HepG2 (cell line): ENCODE measurements around the gene GRK4. TPM values are rescaled to one million over a fixed set of nuclear protein-coding genes. Genes with fewer than 3 reads are reported as not detected.

Experiments
- ATAC-seq: fragments of 200-7000 bp; cut with Tn5 transposase; 3 replicates; pipeline ENCODE4 v1.9.1; 2020; ENCODE audit warnings: mild to moderate bottlenecking, moderate library complexity
- BruUV-seq: library from RNA; stranded (reverse); fragments of 400-500 nt; replicated peaks from 2 replicates; lab custom pipeline; 2021; lab: Mats Ljungman, UMichigan
- CTCF ChIA-PET: fragments of 300-600 bp; formaldehyde crosslinking; extraction: SDS; loops from one replicate; lab custom pipeline; 2021; ENCODE audit warnings: low total read pairs, inconsistent platforms, low intra/inter-chr PET ratio; lab: Yijun Ruan, JAX
- POLR2A ChIA-PET: fragments of 350-600 bp; sonication (Branson Sonifier 250); formaldehyde crosslinking; loops from one replicate; lab custom pipeline; 2020; ENCODE audit warnings: antibody characterized with exemption, inconsistent platforms; lab: Yijun Ruan, JAX
- DNase-seq: peaks from one replicate; pipeline ENCODE4 v3.0.0-alpha.2; 2015; ENCODE audit warnings: low spot score
- FAIRE-seq: peaks from 3 replicates; lab custom pipeline; 2011; peaks lifted over from hg19 to GRCh38; lab: Jason Lieb, UNC
- H2AFZ ChIP-seq: one replicate; pipeline ENCODE4 v1.6.1; 2011; ENCODE audit warnings: low read length, inconsistent platforms
- H3K27ac ChIP-seq: fragments of 300-600 bp; 3 replicates; pipeline ENCODE4 v1.8.0; 2011; ENCODE audit warnings: mixed run types, mild to moderate bottlenecking, mixed read lengths, low read length, inconsistent platforms; ENCODE audit not compliant: insufficient read depth; ENCODE audit errors: extremely low read length
- H3K27me3 ChIP-seq, 2 experiments: fragments of 200-600 bp in 1 of 2; 2 replicates in 1 of 2; 3 replicates in 1 of 2; pipeline versions ENCODE4 v1.6.0 to v1.8.0; 2011; ENCODE audit warnings: low read length in 2 of 2, mild to moderate bottlenecking in 2 of 2, moderate library complexity in 2 of 2, inconsistent platforms in 1 of 2; ENCODE audit not compliant: insufficient read depth in 2 of 2, control insufficient read depth in 1 of 2
- H3K36me3 ChIP-seq, 2 experiments: fragments of 200-600 bp in 1 of 2; replicated peaks in 1 of 2; 2 replicates in 1 of 2; 3 replicates in 1 of 2; pipeline versions ENCODE4 v1.5.1 to v1.8.0; 2011; ENCODE audit warnings: low read length in 2 of 2, inconsistent platforms in 1 of 2; ENCODE audit not compliant: insufficient read depth in 2 of 2, control insufficient read depth in 1 of 2
- H3K4me1 ChIP-seq: 2 replicates; pipeline ENCODE4 v1.5.1; 2012; ENCODE audit warnings: low read length, inconsistent platforms; ENCODE audit not compliant: insufficient read depth
- H3K4me2 ChIP-seq: 2 replicates; pipeline ENCODE4 v1.6.0; 2011; ENCODE audit warnings: low read depth, low read length, inconsistent platforms
- H3K4me3 ChIP-seq, 3 experiments: fragments of 200-600 bp in 1 of 3; sonication (generic), shearing (Covaris generic) in 1 of 3; replicated peaks in 1 of 3; 2 replicates each; pipeline ENCODE4 v1.5.1; 2011 to 2016; ENCODE audit warnings: low read length in 3 of 3, inconsistent platforms in 2 of 3, low read depth in 2 of 3, mild to moderate bottlenecking in 2 of 3, control low read depth in 1 of 3, mixed read lengths in 1 of 3; ENCODE audit not compliant: insufficient read depth in 1 of 3
- H3K79me2 ChIP-seq: one replicate; pipeline ENCODE4 v1.6.1; 2011; ENCODE audit warnings: low read length, inconsistent platforms; ENCODE audit not compliant: insufficient read depth
- H3K9ac ChIP-seq: 2 replicates; pipeline ENCODE4 v1.6.0; 2011; ENCODE audit warnings: mild to moderate bottlenecking, low read depth, low read length, inconsistent platforms; ENCODE audit not compliant: insufficient read depth
- H3K9me3 ChIP-seq: 2 replicates; pipeline ENCODE4 v1.5.1; 2012; ENCODE audit warnings: mild to moderate bottlenecking, low read length
- H4K20me1 ChIP-seq: 2 replicates; pipeline ENCODE4 v1.6.0; 2011; ENCODE audit warnings: inconsistent platforms, mild to moderate bottlenecking, low read length, moderate library complexity; ENCODE audit not compliant: insufficient read depth
- ARNT2 ChIP-seq: sonication (generic); formaldehyde crosslinking; IDR thresholded peaks from 2 replicates; pipeline ENCODE4 v1.8.0; 2022; ENCODE audit warnings: mild to moderate bottlenecking, low read depth, missing genetic modification reagents, moderate library complexity
- MBNL3 ChIP-seq: fragments of 250-450 bp; sonication (Bioruptor Pico); conservative IDR thresholded peaks from 2 replicates; pipeline ENCODE4 v1.8.0; 2022; ENCODE audit warnings: mild to moderate bottlenecking, inconsistent platforms
- PRDM15 ChIP-seq: sonication (generic); formaldehyde crosslinking; IDR thresholded peaks from 2 replicates; pipeline ENCODE4 v1.4.0; 2020; ENCODE audit warnings: missing genetic modification reagents
- SRF ChIP-seq: IDR thresholded peaks from 2 replicates; pipeline ENCODE4 v1.6.1; 2011; ENCODE audit warnings: mild to moderate bottlenecking, low read depth, low read length, moderate library complexity
- TFE3 ChIP-seq: IDR thresholded peaks from 2 replicates; pipeline ENCODE4 v1.6.1; 2016
- ZNF17 ChIP-seq: sonication (generic); formaldehyde crosslinking; IDR thresholded peaks from 2 replicates; pipeline ENCODE4 v1.5.0; 2020; ENCODE audit warnings: mild to moderate bottlenecking, missing genetic modification reagents
- ZNF598 ChIP-seq: sonication (generic); formaldehyde crosslinking; IDR thresholded peaks from 2 replicates; pipeline ENCODE4 v1.5.1; 2020; ENCODE audit warnings: mild to moderate bottlenecking, missing genetic modification reagents, borderline replicate concordance
- ZNF777 ChIP-seq: sonication (generic); formaldehyde crosslinking; IDR thresholded peaks from 2 replicates; pipeline ENCODE4 v1.4.0; 2020; ENCODE audit warnings: missing genetic modification reagents
- WGBS: methylation state at CpG from one replicate; pipeline ENCODE4 v1.1.6; 2017; ENCODE audit warnings: low lambda C conversion rate; 5-methylcytosine and 5-hydroxymethylcytosine counted together
- in situ Hi-C: cut with HindIII; loops from 2 replicates; pipeline ENCODE4 v1.10.0; 2017; ENCODE audit warnings: low pct_unique_long_range_greater_than_20kb; ENCODE audit not compliant: extremely low pct_ligation_motif_present
- intact Hi-C: fragments of 100-400 bp; cut with micrococcal nuclease; formaldehyde crosslinking; loops from one replicate; pipeline ENCODE4 v1.10.0; 2022; ENCODE audit not compliant: unreplicated experiment
- polyA plus RNA-seq, 8 experiments: library from polyadenylated mRNA; depleted of rRNA in 3 of 8; stranded (reverse) in 7 of 8; unstranded in 1 of 8; fragments of >200 nt; fragmentation: Illumina TruSeq in 4 of 8; extraction: Trizol in 4 of 8; gene quantifications; 2 replicates each; pipeline versions ENCODE4 v1.2.1 to v1.2.3, GENCODE V29; 2011 to 2016; ENCODE audit warnings: low read depth in 4 of 8, missing spikeins in 1 of 8, mixed read lengths in 1 of 8; ENCODE audit not compliant: insufficient read depth in 1 of 8
- total RNA-seq, 5 experiments: library from RNA; depleted of rRNA; stranded (reverse); fragments of >200 nt; fragmentation: Illumina TruSeq; extraction: Trizol; gene quantifications; 2 replicates each; pipeline ENCODE4 v1.2.3, GENCODE V29; 2016; ENCODE audit warnings: low read depth in 1 of 5
- TF ChIP-seq, protein P1 (sequence below): sonication (generic); formaldehyde crosslinking; IDR thresholded peaks from 2 replicates; pipeline ENCODE4 v1.8.0; 2022; ENCODE audit warnings: mild to moderate bottlenecking, missing genetic modification reagents
- TF ChIP-seq, protein P2 (sequence below): sonication (generic); formaldehyde crosslinking; IDR thresholded peaks from 2 replicates; pipeline ENCODE4 v1.4.0; 2020; ENCODE audit warnings: missing genetic modification reagents, borderline replicate concordance

Gene GRK4
- total and polyA plus RNA-seq, 2 of the 13 experiments (the other 11 are each of a cell fraction or from before 2014, with no cell fraction given), result 1.8 to 2.0 TPM

- ChIA-PET CTCF (no interaction called here), POLR2A (interaction anchor here (0.6 kb wide), 1 partner anchor 539 kb away, joined by 4 read pairs; no protein-coding TSS in a partner anchor)
- peaks cover 49% of the 10 kb centered on the region for H3K4me1 ChIP-seq
- peaks cover 0 to 2% of the 10 kb centered on the region in 2 experiments; a peak in 1 of 5 replicates for H3K27me3 ChIP-seq
- peak overlapping the region; percentile 67 for H3K4me2 ChIP-seq
- no peak overlapping the region for H2AFZ ChIP-seq
- in situ Hi-C loops, result no loop called here
- H3K9ac ChIP-seq, result peak overlapping the region; percentile 70
- WGBS, result 14% methylated on average over 2 of the region's 54 CpGs
- H4K20me1 ChIP-seq, result peaks cover 10% of the 10 kb centered on the region
- DNase-seq (peak; percentile 74), FAIRE-seq (no peak), ATAC-seq (peak; percentile 82)
- intact Hi-C loops, result no loop called here
- H3K4me3 ChIP-seq, result peak overlapping the region; percentile 62 to 73 (median 66)
- BruUV-seq, result no TSS peak
- H3K79me2 ChIP-seq, result peaks cover 33% of the 10 kb centered on the region
- H3K27ac ChIP-seq, result peak overlapping the region; percentile 83
- no peaks in the 10 kb centered on the region for H3K9me3 ChIP-seq
- peaks cover 0 to 3% of the 10 kb centered on the region in 2 experiments; a peak in 1 of 5 replicates for H3K36me3 ChIP-seq
- TF ChIP-seq ZNF777 (CRISPR knock-in tag), result peak; percentile 86
- no peak for TF ChIP-seq SRF
- no peak for TF ChIP-seq MBNL3 (CRISPR knock-in tag)
- no peak for TF ChIP-seq ZNF598 (CRISPR knock-in tag)
- TF ChIP-seq, protein P1, sequence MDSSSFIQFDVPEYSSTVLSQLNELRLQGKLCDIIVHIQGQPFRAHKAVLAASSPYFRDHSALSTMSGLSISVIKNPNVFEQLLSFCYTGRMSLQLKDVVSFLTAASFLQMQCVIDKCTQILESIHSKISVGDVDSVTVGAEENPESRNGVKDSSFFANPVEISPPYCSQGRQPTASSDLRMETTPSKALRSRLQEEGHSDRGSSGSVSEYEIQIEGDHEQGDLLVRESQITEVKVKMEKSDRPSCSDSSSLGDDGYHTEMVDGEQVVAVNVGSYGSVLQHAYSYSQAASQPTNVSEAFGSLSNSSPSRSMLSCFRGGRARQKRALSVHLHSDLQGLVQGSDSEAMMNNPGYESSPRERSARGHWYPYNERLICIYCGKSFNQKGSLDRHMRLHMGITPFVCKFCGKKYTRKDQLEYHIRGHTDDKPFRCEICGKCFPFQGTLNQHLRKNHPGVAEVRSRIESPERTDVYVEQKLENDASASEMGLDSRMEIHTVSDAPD (CRISPR knock-in tag), result no peak
- no peak for TF ChIP-seq ZNF17 (CRISPR knock-in tag)
- peak; percentile 39; the same call in 1 of the 2 replicates for TF ChIP-seq ARNT2
- peak; percentile 44; the same call in 1 of the 2 replicates for TF ChIP-seq PRDM15 (CRISPR knock-in tag)
- TF ChIP-seq TFE3 (CRISPR knock-in tag), result 0 out of 2 replicates have a peak, but pooled peaks have one; percentile 14
- TF ChIP-seq, protein P2, sequence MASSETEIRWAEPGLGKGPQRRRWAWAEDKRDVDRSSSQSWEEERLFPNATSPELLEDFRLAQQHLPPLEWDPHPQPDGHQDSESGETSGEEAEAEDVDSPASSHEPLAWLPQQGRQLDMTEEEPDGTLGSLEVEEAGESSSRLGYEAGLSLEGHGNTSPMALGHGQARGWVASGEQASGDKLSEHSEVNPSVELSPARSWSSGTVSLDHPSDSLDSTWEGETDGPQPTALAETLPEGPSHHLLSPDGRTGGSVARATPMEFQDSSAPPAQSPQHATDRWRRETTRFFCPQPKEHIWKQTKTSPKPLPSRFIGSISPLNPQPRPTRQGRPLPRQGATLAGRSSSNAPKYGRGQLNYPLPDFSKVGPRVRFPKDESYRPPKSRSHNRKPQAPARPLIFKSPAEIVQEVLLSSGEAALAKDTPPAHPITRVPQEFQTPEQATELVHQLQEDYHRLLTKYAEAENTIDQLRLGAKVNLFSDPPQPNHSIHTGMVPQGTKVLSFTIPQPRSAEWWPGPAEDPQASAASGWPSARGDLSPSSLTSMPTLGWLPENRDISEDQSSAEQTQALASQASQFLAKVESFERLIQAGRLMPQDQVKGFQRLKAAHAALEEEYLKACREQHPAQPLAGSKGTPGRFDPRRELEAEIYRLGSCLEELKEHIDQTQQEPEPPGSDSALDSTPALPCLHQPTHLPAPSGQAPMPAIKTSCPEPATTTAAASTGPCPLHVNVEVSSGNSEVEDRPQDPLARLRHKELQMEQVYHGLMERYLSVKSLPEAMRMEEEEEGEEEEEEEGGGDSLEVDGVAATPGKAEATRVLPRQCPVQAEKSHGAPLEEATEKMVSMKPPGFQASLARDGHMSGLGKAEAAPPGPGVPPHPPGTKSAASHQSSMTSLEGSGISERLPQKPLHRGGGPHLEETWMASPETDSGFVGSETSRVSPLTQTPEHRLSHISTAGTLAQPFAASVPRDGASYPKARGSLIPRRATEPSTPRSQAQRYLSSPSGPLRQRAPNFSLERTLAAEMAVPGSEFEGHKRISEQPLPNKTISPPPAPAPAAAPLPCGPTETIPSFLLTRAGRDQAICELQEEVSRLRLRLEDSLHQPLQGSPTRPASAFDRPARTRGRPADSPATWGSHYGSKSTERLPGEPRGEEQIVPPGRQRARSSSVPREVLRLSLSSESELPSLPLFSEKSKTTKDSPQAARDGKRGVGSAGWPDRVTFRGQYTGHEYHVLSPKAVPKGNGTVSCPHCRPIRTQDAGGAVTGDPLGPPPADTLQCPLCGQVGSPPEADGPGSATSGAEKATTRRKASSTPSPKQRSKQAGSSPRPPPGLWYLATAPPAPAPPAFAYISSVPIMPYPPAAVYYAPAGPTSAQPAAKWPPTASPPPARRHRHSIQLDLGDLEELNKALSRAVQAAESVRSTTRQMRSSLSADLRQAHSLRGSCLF (CRISPR knock-in tag), result no peak
Measured at GRCh38 chr4:3073158-3074077, 110.0 kb downstream of the GRK4 start.
